CMK (cell line): ENCODE data around the gene PTPN2.

ENCODE experiments used
- DNase-seq: peaks from one replicate; pipeline ENCODE4 v3.0.0-alpha.2; 2010; ENCODE audit warnings: low read depth

Gene PTPN2

DNA sequence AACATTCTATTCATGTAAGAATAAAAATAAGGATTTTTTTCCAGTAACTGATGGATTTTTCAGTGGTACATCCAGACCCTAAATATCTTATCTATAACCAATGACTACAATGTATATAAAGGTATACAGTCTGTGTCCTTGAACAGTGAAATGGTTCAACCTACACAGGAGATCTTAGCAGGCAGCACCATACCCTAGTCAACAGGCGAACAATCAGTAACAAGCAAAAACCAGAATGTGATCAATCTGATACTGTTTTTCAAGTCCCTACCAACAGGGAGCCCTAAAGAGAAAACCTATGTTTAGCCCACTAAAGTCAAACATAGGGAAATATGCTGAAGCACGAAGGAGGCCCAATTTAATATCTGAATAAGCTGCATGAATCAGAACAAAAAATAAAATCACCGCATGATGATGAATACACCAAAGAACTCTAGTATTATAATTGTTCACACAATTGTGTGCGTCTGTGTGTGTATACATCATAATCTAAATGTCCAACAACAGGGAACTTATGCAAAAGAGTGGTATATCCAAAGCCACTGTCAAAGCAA, 26.0 kb downstream of the PTPN2 start:
- DNase-seq: no peak

GRCh38 chr18:12857215-12857905, 26.7 kb downstream of the PTPN2 start:
- no peak for DNase-seq

GRCh38 chr18:12855916-12856315, 28.1 kb downstream of the PTPN2 start:
- no peak for DNase-seq

- no peak for DNase-seq
Observed at GRCh38 chr18:12852566-12853315, 31.3 kb downstream of the PTPN2 start.

- DNase-seq: no peak
Observed at GRCh38 chr18:12851716-12852115, 32.3 kb downstream of the PTPN2 start.

DNA sequence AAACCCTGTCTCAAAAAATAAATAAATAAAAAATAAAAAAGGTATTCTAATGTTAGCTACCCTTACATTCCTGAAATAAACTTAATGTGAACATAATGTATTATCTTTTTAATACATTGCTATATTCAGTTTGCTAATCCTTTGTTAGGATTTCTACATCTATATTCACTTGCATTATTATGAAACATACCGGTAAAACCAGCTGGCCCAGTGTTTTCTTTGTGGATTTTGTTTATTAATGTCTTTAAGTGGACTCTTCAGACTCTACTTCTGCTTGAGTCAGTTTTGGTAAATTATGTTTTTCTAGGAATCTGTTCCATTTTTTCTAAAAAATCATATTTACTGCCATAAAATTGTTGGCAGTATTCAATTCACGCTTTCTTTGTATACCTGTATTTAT, 34.5 kb downstream of the PTPN2 start:
- no peak for DNase-seq

DNA sequence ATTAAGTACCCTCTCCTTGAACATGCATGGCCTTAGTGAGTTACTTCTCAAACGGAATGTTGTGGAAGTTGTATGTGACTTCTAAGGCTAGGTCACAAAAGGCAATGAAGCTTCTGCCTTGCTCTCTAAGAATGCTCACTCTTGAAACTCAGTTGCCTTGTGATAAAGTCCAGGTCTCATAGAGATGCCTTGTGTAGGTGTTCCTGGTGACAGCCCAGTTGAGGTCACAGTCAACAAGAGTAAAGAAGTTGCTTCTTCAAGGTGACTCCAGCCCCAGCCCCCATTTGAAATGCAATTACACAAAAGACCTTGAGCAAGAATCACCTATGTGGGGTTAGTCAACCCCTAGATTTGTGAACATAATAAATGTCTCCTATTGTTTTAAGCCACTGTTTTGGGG, 35.6 kb downstream of the PTPN2 start:
- no peak for DNase-seq

DNA sequence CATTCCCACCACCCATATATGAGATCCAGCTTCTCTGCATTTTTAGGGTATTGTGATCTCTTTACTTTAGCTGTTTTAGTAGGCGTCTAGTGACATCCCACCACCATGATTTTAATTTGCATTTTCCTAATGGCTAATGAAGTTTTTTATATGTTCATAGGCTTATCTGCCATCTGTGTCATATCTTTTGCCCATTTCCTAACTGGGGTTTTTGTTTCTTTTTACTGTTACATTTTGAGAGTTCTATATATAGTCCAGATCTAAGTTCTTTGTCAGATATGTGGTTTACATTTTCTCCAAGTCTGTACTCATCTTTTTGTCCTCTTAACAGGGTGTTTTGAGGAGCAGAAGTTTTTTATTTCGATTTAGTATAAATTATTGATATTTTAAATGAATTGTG, 39.6 kb downstream of the PTPN2 start:
- no peak for DNase-seq

- DNase-seq: no peak
Observed at GRCh38 chr18:12843420-12844350, 40.4 kb downstream of the PTPN2 start.

- DNase-seq: no peak
Observed at GRCh38 chr18:12842459-12843380, 41.3 kb downstream of the PTPN2 start.

DNA sequence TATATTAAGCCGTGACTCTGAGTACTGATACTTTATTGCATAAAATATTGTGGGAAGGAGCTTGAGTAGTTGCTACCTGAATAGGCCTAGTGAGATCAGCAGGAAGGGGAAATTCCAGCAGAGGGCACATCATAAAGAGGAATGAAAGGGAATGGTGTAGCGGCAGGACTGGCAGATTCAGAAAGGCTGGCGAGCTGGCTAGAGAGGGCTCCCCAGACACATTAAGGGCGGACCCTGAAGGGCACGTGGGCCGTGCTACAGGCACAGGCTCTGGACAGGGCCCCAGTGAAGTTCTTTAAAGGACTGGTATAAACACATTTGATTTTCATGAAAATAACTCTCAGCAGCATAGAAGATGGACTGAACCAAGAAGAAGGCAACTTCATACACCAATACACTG, 43.0 kb downstream of the PTPN2 start:
- no peak for DNase-seq

GRCh38 chr18:12840382-12840781, 43.7 kb downstream of the PTPN2 start:
- DNase-seq: no peak

DNA sequence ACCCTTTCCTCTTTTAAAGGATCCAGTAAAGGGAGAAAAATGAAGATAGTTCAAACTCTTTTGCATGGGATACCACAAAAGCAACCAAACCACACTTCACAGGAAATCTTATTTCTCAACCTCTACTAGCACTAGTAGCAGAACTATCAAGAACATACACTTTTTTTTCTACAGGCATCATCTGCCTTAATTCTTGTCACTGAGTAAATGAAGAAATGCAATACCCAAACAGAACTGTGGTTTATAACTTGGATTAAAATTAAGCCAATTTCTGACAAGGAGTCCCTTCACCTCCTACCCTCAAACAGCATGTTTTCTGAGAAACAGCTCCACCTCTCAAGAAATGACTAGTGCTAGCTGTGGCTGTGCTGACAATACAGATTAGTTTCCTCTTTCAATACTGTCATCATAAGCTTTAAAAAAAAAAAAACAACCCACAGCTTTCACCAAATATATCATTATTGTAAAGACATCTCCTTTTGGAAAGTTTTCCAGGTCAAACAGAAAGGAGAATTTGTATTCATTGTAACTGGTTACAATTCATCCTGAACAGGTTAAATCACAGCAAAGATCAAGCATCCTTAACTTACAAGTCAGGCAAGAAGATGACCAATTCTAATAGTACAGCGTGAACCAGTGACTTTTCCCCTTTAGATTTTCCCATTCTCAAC, 44.4 kb downstream of the PTPN2 start:
- DNase-seq: no peak

- DNase-seq: no peak
Observed at GRCh38 chr18:12839057-12839525, 44.9 kb downstream of the PTPN2 start.

- no peak for DNase-seq
Observed at GRCh38 chr18:12838178-12838634, 45.8 kb downstream of the PTPN2 start.

GRCh38 chr18:12837747-12838146, 46.3 kb downstream of the PTPN2 start:
- no peak for DNase-seq

DNA sequence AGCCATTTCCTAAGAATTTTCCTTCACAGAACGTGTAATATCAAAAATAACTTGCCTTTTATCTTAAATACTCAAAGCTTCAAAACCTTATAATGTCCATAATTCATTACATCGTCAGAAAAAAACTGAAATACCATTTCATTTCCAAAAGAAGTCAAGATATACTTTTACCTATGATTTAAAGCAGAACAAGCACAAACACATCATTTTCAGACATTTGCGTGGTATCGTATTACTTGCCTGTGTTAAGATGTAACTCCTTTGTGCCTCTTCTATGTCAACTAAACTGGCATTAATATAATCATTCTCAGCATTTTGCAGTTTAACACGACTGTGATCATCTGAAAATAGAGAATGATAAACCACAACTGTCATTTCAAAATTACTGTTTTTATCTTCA, 47.5 kb downstream of the PTPN2 start:
- DNase-seq: no peak

- DNase-seq: no peak
Observed at GRCh38 chr18:12828116-12829051, 55.7 kb downstream of the PTPN2 start.

DNA sequence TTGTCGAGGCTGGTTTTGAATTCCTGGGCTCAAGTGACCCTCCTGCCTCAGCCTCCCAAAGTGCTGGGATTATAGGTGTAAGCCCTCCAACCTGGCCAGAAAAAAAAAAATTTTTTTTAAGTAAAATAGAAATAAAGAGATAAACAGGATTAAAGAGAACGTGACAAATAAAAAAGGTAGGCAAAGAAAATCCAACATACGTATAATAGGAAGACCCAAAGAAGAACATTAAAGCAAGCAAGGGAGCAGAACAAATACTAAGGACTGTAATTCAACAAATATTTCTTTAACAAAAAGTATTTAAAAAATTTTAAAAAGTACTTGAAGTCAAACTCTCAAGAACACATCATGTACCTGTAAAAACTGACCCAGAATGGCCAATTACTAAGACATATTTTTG, 56.4 kb downstream of the PTPN2 start:
- DNase-seq: no peak
